ENCODE results near the gene ACY1. TPM values are rescaled to one million over a fixed set of nuclear protein-coding genes. Genes with fewer than 3 reads are reported as not detected.

ACY1 gene
- total RNA-seq, 2 experiments from 2014 or later, result 57.0 to 63.9 TPM

- CTCF ChIA-PET, result interaction anchor here (0.7 to 5.0 kb wide), 5 partner anchors 9 to 131 kb away, joined by 3 to 31 read pairs (median 3); partner anchors contain the start of genes ABHD14A, ABHD14B, ACY1 and RRP9
- POLR2A ChIA-PET, result interaction anchor here (0.6 to 5.5 kb wide), 3 partner anchors 9 to 1483 kb away, joined by 3 to 84 read pairs (median 4); partner anchors contain the start of gene ACY1
Observed at GRCh38 chr3:51992017-51992682, 8.8 kb downstream of the ACY1 start.

GRCh38 chr3:51993657-51994056 is 10.3 kb downstream of the ACY1 start:
- POLR2A ChIA-PET, result interaction anchor here (5.5 kb wide), 1 partner anchor 10 kb away, joined by 84 read pairs; the partner anchor contains the start of gene ACY1
- CTCF ChIA-PET, result interaction anchor here (1.1 to 5.0 kb wide), 3 partner anchors 10 to 20 kb away, joined by 3 to 31 read pairs (median 26); partner anchors contain the start of genes ABHD14A, ABHD14B and ACY1

DNA sequence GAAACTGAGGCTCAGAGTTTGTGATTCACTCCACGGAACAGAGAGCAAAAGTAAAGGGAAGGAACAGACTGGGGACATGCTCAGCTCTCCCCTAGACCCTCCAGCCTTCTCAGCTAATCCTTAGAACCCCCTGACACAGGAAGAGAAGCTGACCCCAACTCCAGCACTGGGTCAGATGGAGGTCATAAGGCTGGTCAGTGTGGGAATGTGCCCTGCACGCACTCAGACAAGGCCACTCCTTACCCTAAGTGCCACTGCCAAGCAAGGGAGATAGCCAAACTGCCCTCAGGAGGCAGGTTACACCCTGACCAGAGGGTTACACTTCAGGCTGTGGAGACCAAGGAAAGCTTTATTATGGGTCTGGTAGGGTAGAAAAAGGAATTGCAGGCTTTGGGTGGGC is 11.2 kb downstream of the ACY1 start:
- POLR2A ChIA-PET, result interaction anchor here (0.5 to 5.5 kb wide), 3 partner anchors 11 to 283 kb away, joined by 3 to 84 read pairs (median 26); partner anchors contain the start of genes ACY1, PARP3 and RRP9
- CTCF ChIA-PET, result interaction anchor here (4.8 to 5.0 kb wide), 2 partner anchors 11 to 21 kb away, joined by 26 to 31 read pairs; partner anchors contain the start of genes ABHD14A, ABHD14B and ACY1

DNA sequence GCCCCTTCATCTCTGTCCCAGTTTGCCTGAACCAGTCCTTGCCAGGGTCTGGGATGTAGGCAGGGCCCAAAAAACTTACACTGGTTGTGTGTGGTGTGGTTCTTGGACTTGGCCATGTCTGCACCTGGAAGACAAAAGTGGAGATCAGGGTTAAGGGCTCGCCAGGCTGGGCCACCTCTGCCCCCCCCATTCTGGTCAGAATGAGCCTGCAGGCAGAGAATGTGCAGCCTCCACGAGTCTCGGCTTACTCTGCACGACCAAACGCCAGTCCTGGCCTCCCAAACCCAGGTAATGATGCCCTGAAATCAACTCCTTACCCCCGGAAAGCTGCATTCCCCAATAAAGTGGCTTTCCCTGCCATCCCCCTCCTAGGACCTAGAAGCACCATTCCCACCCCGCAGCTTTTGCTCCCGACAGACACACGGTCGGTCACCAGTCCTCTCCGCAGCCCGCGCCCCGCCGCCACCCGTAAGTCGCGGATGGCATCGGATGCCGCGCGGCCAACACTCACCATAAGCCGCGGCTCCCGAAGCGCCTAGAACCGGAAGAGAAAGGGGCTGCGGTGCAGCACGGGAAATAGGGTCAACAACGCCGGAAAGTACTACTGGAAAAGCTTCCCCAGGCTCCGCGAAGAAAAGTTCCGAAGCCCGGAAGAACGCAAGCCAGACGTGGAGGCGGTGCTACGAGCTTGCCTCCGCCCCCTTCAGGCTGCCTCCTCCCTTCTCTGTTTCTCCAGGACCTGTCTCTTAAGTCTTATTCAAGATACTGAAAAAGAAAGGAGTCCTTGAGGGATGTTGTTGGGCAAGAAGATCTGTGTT is 12.2 kb downstream of the ACY1 start, which contains the start of gene RPL29:
RPL29 (minus strand) TSS at position 550 of the 818 bp plus-strand sequence; CDS start at position 116, 434 bp downstream.
- CTCF ChIA-PET, result interaction anchor here (0.7 to 5.0 kb wide), 12 partner anchors 12 to 159 kb away, joined by 3 to 31 read pairs (median 4); partner anchors contain the start of genes ABHD14A, ABHD14B, ACY1 and DUSP7
- POLR2A ChIA-PET, result interaction anchor here (0.6 to 5.5 kb wide), 14 partner anchors 12 to 284 kb away, joined by 3 to 84 read pairs (median 3); partner anchors contain the start of genes ABHD14B, ACY1, DUSP7 and GPR62

GRCh38 chr3:51997172-51997571 is 13.8 kb downstream of the ACY1 start:
- ChIA-PET POLR2A (no interaction called here), CTCF (interaction anchor here (1.0 kb wide), 1 partner anchor 149 kb away, joined by 3 read pairs; no protein-coding TSS in a partner anchor)

DNA sequence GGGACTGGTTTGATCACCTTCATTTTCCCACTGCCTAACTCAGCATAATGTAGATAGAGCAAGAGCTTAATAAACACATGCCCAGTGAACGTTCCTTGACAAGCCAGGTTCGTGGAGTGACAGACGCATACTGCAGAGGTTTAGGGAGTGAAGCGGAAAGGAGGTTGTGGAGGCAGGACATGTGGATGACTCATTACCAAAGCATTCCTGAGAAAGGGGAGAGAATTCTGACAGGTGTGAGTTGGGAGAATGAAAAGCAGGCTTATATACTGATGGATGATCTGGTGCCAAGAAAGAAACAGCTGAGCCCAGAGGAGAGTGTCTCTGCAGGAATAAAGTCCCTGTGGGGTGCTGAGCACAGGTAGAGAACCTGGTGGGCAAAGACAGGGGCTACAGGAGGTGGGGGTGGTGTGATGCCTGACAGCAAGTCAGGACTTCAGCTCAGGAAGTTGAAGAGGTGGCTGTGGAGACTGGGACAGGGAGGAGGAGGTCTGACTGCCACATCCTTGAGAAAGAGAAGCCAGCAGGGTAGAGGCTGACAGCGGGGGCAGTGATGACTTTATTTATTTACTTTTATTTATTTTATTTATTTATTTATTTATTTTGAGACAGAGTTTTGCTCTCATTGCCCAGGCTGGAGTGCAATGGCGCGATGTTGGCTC is 14.7 kb downstream of the ACY1 start:
- CTCF ChIA-PET, result interaction anchor here (1.0 to 1.4 kb wide), 3 partner anchors 55 to 148 kb away, joined by 3 to 5 read pairs (median 3); no protein-coding TSS in a partner anchor
- POLR2A ChIA-PET, result interaction anchor here (0.6 kb wide), 1 partner anchor 24 kb away, joined by 3 read pairs; the partner anchor contains the start of gene ABHD14B

GRCh38 chr3:51998774-51999173 is 15.4 kb downstream of the ACY1 start:
- POLR2A ChIA-PET, result interaction anchor here (0.6 kb wide), 1 partner anchor 25 kb away, joined by 3 read pairs; the partner anchor contains the start of gene ABHD14B

DNA sequence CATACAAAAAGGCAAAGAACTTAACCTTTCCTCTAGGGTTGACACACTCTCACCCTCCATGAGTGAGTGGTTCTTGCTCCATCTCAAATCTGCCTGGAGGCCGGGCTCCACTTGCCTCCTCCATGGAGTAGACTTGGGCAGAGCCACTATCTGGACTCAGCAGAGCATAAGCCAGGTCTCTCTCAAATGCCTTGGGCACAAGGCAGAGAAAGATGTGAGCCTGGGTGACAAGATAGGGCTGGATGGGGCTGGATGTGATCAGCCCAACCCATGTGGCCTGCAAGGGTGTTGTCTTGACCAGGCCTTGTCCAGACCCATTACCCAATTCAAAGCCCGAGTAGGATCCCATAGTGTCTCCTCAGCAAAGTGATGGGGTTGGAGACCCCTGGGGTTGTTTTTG is 16.5 kb downstream of the ACY1 start:
- POLR2A ChIA-PET, result no interaction called here
- CTCF ChIA-PET, result interaction anchor here (2.7 to 5.3 kb wide), 3 partner anchors 54 to 146 kb away, joined by 25 to 42 read pairs (median 41); partner anchors contain the start of gene DUSP7

More at GRCh38 chr3:51998774-51999173, 15.4 kb downstream of the ACY1 start:
- CTCF ChIA-PET, result interaction anchor here (0.9 to 1.4 kb wide), 3 partner anchors 55 to 144 kb away, joined by 3 to 5 read pairs (median 3); no protein-coding TSS in a partner anchor

DNA sequence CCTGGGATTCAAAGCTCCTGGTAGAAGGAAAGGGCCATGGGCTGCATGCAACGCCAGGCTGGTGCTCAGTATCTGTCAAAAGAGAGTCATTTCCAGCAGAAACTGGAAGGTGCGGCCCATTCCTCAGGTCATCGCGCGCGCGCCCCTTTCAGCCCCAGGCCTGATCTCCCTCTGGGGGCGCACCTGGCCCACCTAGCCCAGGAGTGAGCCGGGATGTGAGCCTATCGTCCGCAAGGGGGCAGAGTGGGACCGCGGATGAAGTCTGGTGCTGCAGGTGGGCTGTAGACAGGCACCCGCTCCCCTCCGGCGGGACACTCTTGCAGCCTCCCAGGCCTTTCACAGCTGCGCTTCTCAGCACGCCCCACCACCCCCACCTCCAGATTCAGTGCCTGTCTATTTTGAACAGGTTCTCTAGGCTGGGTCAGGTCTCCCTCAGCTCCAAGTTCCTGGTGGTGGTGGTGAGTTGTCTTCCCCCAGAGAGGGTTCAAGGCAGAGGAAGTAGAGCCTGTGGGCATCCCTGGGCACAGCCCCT is 18.2 kb downstream of the ACY1 start:
- ChIA-PET POLR2A (interaction anchor here (0.6 kb wide), 1 partner anchor 130 kb away, joined by 3 read pairs; no protein-coding TSS in a partner anchor), CTCF (interaction anchor here (0.6 to 5.3 kb wide), 28 partner anchors 11 to 362 kb away, joined by 3 to 42 read pairs (median 4); partner anchors contain the start of genes ABHD14B, ACY1, DUSP7 and PARP3)

- POLR2A ChIA-PET, result no interaction called here
- CTCF ChIA-PET, result interaction anchor here (1.0 to 5.3 kb wide), 9 partner anchors 39 to 179 kb away, joined by 3 to 42 read pairs (median 4); partner anchors contain the start of genes PARP3 and RRP9
Observed at GRCh38 chr3:52002748-52003147, 19.4 kb downstream of the ACY1 start.

GRCh38 chr3:52004163-52004787 is 20.9 kb downstream of the ACY1 start:
- ChIA-PET CTCF (interaction anchor here (1.1 to 5.3 kb wide), 3 partner anchors 49 to 142 kb away, joined by 5 to 41 read pairs (median 8); no protein-coding TSS in a partner anchor), POLR2A (interaction anchor here (0.6 kb wide), 1 partner anchor 37 kb away, joined by 4 read pairs; no protein-coding TSS in a partner anchor)

DNA sequence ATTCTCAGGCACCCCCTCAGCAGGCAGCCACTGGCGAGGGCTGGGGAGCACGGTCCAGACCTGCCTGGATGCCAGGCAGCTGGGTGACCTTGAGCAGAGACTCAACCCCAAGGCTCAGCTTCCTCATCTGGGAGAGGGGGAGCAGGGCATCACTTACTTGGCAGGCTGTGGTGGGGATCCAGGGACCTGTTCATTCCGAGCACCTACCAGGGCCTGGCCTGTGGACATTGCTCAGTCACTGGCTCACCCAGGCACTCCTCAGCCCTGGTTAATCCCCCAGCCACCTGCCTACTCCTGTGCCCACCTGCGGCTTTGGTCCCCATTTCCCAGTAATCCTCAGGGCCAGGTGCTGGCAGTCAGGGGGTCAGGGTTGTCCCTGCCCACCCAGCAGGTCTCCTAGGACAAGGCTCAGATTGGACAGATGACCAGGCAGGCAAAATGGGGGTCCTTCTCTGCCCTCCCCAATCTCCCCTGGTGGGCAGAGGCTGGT is 21.6 kb downstream of the ACY1 start:
- CTCF ChIA-PET, result interaction anchor here (1.7 to 5.3 kb wide), 2 partner anchors 118 to 141 kb away, joined by 8 to 41 read pairs; no protein-coding TSS in a partner anchor
- POLR2A ChIA-PET, result no interaction called here

DNA sequence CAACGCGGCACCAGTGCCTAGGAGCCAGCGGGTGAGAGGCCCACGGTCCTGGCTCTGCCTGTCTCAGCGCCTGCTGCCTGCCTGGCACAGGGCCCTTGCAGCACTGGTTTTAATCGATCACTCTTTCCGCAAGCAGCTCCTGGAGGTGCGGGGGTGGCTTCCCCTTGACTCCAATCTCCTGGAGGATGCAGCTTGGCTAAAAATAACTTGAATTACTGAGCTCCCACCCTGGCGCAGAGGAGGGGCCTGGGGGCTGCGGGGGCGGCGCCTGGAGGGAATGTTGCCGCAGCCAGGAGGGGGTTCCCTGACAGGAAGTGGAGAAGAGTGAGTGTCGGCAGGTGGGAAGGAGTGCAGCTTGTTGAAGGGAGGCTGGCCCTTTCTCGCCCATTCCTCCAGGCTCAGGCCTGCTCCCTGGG is 22.2 kb downstream of the ACY1 start:
- ChIA-PET CTCF (no interaction called here), POLR2A (no interaction called here)

DNA sequence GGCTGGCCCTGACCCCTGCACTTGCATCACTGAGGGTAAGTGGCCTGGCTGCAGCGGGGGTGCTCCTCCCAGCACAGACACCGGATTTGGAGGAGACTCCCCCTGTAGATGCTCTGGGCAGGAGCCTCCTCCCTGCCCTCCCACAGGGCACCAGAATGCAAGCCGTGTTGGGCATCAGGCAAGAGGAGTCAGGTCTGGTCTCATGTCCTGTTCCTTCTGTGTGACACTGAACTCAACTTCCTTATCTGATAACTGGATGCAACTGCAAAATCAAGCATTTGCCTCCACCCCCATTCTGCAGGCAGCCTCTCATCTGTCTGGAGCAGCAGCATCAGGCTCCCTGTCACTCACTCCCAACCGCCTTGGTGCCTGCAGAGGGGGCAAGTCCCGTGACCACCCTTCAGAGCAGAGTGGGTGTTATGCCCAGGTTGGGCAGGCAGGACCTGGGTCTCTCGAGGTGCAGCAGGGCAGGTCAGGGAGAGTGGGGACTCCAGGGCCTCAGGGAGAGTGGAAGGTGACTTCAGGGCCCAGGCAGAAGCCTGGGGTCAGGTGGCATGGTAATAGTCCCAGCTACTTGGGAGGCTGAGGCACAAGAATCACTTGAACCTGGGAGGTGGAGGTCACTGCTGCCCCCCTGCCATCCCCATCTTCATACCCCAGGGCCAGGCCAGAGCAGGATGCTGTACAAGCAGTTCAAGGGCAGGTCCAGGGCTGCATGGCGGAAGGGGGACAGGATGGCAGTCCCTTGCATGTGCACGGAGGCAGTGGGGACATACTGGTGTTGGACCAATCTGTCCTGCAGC is 22.9 kb downstream of the ACY1 start:
- CTCF ChIA-PET, result no interaction called here
- POLR2A ChIA-PET, result no interaction called here

DNA sequence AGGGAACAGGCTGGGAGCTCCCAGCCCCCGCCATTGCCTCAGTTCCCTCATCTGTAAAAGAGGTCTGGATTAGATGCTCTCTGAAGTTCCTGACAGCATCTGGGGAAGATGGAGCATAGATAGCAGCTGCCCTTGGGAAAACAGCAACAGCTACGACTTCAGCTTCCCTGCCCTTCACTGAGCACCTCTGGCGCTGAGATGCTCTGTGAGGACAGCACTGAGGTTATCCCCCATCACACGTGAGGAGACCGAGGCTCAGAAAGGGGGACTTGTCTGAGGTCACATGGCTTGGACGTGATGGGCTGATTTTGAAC is 23.4 kb downstream of the ACY1 start:
- ChIA-PET CTCF (no interaction called here), POLR2A (no interaction called here)

DNA sequence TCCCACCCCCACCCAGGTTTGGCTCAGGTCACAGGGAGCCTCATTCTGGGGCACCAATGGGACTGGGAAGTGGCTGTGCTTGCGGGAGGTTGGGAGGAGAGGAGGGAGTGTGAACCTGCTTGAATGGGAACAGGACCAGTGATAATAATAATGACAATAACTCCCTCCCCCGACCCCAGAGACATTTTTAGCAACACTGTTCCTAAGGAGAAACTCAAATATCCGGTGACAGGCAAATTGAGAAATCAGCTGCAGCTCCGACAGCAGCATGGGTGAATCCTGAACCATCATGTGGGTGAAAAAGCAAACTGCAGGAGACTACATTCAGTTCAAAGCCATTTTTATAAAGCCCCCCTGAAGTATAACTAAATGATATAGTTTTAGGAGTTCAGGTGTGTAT is 24.0 kb downstream of the ACY1 start:
- ChIA-PET CTCF (interaction anchor here (0.6 kb wide), 1 partner anchor 124 kb away, joined by 7 read pairs; no protein-coding TSS in a partner anchor), POLR2A (no interaction called here)

DNA sequence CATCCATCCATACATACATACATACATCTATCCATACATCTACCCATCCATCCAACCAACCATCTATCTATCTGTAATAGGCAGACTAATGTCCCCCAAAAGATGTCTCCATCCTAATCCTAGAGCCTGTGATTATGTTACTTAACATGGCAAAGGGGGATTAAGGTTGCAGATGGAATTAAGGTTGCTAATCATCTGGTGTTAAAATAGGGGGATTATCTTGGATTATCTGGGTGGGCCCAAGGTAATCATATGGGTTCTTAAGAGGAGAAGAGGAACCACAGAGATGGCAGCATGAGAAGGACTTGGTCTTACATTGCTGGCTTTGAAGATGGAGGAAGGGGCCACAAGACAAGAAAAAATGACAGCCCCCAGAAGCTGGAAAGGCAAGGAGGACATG is 27.1 kb downstream of the ACY1 start:
- CTCF ChIA-PET, result no interaction called here

More for the DNA sequence above, 27.1 kb downstream of the ACY1 start:
- POLR2A ChIA-PET, result no interaction called here

Measured in activated CD8-positive, alpha-beta memory T cell treated with anti-CD3 and anti-CD28 coated beads for 36 hours (primary cell).